Transverse colon (tissue), 3 donors: ENCODE measurements around the gene STK10.

Source experiments
- EP300 ChIP-seq: sonication (generic); formaldehyde crosslinking; IDR thresholded peaks from one replicate; pipeline ENCODE4 v1.6.1; 2017; ENCODE audit warnings: antibody characterized with exemption, low read depth
- POLR2A ChIP-seq: fragments of 450-650 bp; IDR thresholded peaks from one replicate; pipeline ENCODE4 v1.6.1; 2016; ENCODE audit warnings: antibody characterized with exemption, mild to moderate bottlenecking, moderate library complexity
- TF ChIP-seq, protein P1 (sequence below), 5 experiments: fragments of 200-600 bp in 3 of 5; fragments of 450-650 bp in 2 of 5; sonication (generic) in 3 of 5; IDR thresholded peaks; 1 replicate in 2 of 5; 2 replicates in 3 of 5; pipeline ENCODE4 v1.5.1; 2016 to 2017; ENCODE audit warnings: antibody characterized with exemption in 5 of 5, inconsistent platforms in 3 of 5, mild to moderate bottlenecking in 2 of 5, moderate library complexity in 1 of 5

GRCh38 chr5:172186114-172186695 is 1.8 kb downstream of the STK10 start:
- TF ChIP-seq POLR2A (no peak), EP300 (no peak)
- TF ChIP-seq, protein P1, sequence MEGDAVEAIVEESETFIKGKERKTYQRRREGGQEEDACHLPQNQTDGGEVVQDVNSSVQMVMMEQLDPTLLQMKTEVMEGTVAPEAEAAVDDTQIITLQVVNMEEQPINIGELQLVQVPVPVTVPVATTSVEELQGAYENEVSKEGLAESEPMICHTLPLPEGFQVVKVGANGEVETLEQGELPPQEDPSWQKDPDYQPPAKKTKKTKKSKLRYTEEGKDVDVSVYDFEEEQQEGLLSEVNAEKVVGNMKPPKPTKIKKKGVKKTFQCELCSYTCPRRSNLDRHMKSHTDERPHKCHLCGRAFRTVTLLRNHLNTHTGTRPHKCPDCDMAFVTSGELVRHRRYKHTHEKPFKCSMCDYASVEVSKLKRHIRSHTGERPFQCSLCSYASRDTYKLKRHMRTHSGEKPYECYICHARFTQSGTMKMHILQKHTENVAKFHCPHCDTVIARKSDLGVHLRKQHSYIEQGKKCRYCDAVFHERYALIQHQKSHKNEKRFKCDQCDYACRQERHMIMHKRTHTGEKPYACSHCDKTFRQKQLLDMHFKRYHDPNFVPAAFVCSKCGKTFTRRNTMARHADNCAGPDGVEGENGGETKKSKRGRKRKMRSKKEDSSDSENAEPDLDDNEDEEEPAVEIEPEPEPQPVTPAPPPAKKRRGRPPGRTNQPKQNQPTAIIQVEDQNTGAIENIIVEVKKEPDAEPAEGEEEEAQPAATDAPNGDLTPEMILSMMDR (IDR thresholded peaks at IDR 0.05), result no peak
